GM10847 (cell line): ENCODE results near the gene CSF3.

ENCODE experiments used
- POLR2A ChIP-seq: IDR thresholded peaks from 2 replicates; pipeline ENCODE4 v1.6.1; 2011; ENCODE audit not compliant: insufficient read length; ENCODE audit errors: extremely low read depth

The CSF3 gene

GRCh38 chr17:40018211-40019121 is 3.2 kb downstream of the CSF3 start:
- no peak for TF ChIP-seq POLR2A

DNA sequence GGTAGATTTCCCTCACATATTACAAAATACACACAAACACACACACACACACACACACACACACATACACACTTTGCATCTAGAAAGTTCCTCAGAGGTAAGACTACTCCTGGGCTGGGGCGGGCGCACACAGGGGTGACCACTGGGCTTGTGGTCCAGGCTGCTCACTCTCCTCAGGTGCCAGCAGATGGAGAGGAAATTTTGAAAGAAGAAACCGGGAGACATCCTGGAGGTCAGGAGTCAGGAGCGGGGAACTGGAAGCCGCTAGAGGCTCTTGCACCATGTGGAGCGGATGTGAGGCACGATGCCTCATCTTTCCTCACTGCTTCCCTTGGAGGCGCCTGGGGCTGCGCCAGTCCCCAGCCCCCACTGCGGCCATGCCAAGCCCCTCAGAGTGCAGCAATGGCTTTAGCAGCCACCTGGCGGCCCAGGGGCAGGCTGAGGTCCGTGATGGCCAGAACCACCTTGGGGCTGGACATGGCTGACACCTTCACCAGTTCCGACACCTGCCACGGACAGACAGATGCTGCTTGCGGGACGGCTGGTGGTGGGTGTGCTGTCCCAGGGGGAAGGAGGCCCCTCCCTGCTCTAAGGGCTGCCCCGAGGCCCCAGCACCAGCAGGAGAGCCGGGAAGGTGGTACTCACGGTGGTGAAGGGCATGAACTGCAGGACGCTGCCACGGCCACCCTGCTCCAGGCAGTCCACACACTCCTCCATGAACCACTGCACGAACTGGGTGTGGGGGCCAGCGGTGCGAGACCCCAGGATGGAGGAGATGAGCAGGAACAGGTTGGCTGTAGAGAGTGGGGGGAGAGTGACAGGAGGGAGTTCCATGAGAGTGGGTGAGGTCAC is 4.1 kb downstream of the CSF3 start:
- TF ChIP-seq POLR2A, result no peak

GRCh38 chr17:40020146-40020545 is 4.9 kb downstream of the CSF3 start:
- no peak for TF ChIP-seq POLR2A

- no peak for TF ChIP-seq POLR2A
Observed at GRCh38 chr17:40021451-40021971, 6.3 kb downstream of the CSF3 start.

GRCh38 chr17:40022497-40022896 is 7.3 kb downstream of the CSF3 start:
- no peak for TF ChIP-seq POLR2A

DNA sequence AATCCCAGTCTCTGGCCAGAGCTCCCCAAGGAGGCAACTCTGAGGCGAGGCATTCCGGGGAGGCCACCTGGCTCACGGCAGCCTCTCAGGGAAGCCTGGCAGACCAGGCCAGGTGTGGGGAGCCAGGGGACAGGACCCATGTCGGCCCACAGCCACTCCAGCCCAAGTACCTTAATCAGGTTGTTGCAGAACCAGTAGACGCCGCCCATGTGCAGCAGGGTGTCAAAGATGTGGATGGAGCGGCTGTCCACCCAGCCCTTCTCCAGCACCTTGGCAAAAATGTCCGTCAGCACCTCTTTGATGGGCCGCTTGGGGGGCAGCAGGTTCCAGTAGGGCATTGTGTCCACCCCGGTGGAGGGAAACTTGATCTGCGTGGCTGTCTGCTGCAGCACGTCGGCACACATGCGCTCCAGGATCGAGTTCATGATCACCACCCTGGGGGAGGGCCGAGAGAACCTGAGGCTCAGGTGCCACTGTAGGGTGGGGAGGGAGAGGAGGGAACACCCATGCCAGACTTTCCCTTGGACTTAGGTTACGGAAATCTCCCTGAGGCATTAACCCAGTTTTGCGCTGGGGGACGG is 7.8 kb downstream of the CSF3 start:
- TF ChIP-seq POLR2A, result no peak

- no peak for TF ChIP-seq POLR2A
Observed at GRCh38 chr17:40023590-40024292, 8.5 kb downstream of the CSF3 start.

- no peak for TF ChIP-seq POLR2A
Observed at GRCh38 chr17:40024901-40025300, 9.7 kb downstream of the CSF3 start.

DNA sequence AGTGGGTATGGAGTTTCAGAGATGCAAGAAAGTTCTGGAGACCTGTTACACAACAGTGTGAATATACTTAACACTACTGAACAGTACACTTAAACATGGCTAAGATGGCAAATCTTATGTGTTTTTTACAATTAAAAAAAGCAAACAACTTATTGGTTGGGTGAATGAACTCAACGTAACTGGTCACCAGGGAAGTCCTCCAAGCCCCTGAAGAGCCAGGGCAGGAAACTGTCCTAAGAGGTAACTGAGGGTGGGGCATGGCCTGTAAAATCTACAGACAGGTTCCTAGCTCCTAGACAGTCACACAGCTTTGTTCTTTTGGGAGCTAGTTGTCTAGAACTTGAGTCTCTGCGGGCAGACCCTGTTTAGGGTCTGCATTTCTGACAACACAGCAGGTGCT is 10.3 kb downstream of the CSF3 start:
- TF ChIP-seq POLR2A, result no peak

GRCh38 chr17:40025991-40026815 is 11.0 kb downstream of the CSF3 start:
- no peak for TF ChIP-seq POLR2A

DNA sequence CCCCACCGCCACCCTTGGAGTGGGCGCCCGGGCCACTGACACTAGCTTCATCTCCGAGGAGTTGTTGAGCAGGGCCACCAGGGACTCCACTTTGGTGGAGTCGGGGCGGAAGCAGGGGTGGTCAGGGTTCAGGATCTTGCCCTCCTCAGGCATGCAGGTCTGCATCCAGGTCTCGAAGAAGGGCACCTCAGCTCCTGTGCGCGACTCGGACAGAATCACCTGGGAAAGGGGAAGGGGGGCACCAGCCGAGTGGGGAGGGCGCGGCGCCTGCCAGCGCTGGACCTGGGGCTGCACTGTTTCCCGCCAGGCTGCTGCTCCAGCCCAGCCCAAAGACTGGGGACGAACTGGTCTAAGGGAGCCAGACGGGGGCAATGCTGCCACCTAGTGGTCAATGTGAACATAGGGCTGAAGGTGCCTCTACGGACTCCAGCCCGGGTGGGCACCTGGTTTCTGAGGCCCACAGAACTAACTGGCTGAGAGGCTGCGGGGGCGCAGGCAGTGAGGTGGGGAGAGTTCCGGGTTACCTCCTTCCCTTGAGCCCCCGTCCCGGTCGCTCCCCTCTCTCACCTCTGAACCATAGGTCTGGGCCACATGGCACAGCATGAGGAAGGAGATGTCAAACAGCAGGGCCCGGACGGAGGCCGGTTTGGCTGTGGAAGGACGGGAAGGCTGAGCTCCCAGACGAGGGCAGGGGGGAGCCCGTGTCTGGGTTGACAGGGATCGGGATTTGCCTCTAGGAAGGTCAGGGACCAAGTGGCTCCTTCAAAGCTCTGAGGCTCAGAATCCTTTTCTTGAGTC is 11.8 kb downstream of the CSF3 start:
- no peak for TF ChIP-seq POLR2A

GRCh38 chr17:40027614-40028012 is 12.4 kb downstream of the CSF3 start:
- no peak for TF ChIP-seq POLR2A

DNA sequence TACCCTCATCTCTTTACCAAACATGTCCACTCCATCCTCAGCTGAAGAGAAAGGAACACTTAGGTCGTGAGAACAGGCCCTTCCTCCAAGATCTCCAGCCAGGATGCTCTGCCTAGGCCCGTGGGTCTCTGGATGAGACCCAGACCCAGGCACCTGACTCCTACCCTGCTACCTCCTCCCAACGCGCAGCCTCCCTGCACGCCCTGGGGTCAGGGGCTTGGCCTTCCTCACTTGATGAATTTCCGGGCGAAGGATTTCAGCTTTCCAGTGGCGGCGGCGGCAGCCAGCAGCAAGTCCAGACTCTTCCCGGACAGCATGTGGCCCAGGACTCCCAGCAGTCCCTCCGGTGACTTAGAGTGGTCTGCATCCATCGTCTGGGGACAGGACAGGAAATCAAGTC is 13.4 kb downstream of the CSF3 start:
- TF ChIP-seq POLR2A, result no peak
